H9 (cell line): ENCODE data around the gene APOA1. TPM values are rescaled to one million over a fixed set of nuclear protein-coding genes. Genes with fewer than 3 reads are reported as not detected.

Experiments used
- DNase-seq: peaks from one replicate; pipeline ENCODE4 v3.0.0-alpha.2; 2017
- H2AFZ ChIP-seq: one replicate; pipeline ENCODE4 v1.6.1; 2013; ENCODE audit warnings: mild to moderate bottlenecking, low read length, control low read depth, moderate library complexity
- H2AK5ac ChIP-seq: 2 replicates; pipeline ENCODE4 v1.6.1; 2013; ENCODE audit warnings: low read length, control low read depth, mixed read lengths; ENCODE audit not compliant: insufficient read length
- H2BK120ac ChIP-seq: one replicate; pipeline ENCODE4 v1.6.1; 2013; ENCODE audit warnings: low read depth, mild to moderate bottlenecking, low read length, control low read depth, inconsistent platforms; ENCODE audit not compliant: poor library complexity, severe bottlenecking
- H2BK12ac ChIP-seq: 2 replicates; pipeline ENCODE4 v1.6.1; 2013; ENCODE audit warnings: low read length, control low read depth, mixed read lengths, low read depth; ENCODE audit not compliant: insufficient read length
- H2BK15ac ChIP-seq: 2 replicates; pipeline ENCODE4 v1.6.1; 2013; ENCODE audit warnings: low read depth, low read length, control low read depth
- H2BK20ac ChIP-seq: one replicate; pipeline ENCODE4 v1.6.1; 2013; ENCODE audit warnings: low read depth, mild to moderate bottlenecking, low read length, control low read depth, inconsistent platforms; ENCODE audit not compliant: poor library complexity, severe bottlenecking
- H2BK5ac ChIP-seq: 2 replicates; pipeline ENCODE4 v1.6.1; 2013; ENCODE audit warnings: low read length, control low read depth, mixed read lengths; ENCODE audit not compliant: insufficient read length
- H3K14ac ChIP-seq: 2 replicates; pipeline ENCODE4 v1.6.1; 2013; ENCODE audit warnings: low read length, control low read depth; ENCODE audit not compliant: insufficient read depth
- H3K18ac ChIP-seq: 2 replicates; pipeline ENCODE4 v1.6.1; 2013; ENCODE audit warnings: low read depth, mild to moderate bottlenecking, mixed read lengths, low read length, control low read depth; ENCODE audit not compliant: insufficient read length
- H3K23ac ChIP-seq: 2 replicates; pipeline ENCODE4 v1.6.1; 2013; ENCODE audit warnings: low read length, control low read depth, mixed read lengths, low read depth; ENCODE audit not compliant: insufficient read length
- H3K23me2 ChIP-seq: 2 replicates; pipeline ENCODE4 v1.6.1; 2013; ENCODE audit warnings: low read depth, mild to moderate bottlenecking, mixed read lengths, low read length, control low read depth; ENCODE audit not compliant: insufficient read length, poor library complexity, severe bottlenecking
- H3K27ac ChIP-seq: 2 replicates; pipeline ENCODE4 v1.5.1; 2013; ENCODE audit warnings: low read length, control low read depth, mixed read lengths, low read depth; ENCODE audit not compliant: insufficient read length
- H3K27me3 ChIP-seq: 2 replicates; pipeline ENCODE4 v1.6.1; 2013; ENCODE audit warnings: low read length, control low read depth, inconsistent platforms; ENCODE audit not compliant: insufficient read depth
- H3K4ac ChIP-seq: 2 replicates; pipeline ENCODE4 v1.6.1; 2013; ENCODE audit warnings: low read depth, mild to moderate bottlenecking, control low read depth, inconsistent platforms, low read length, moderate library complexity
- H3K4me1 ChIP-seq: 2 replicates; pipeline ENCODE4 v1.6.1; 2013; ENCODE audit warnings: low read length, control low read depth, inconsistent platforms; ENCODE audit not compliant: insufficient read depth
- H3K4me2 ChIP-seq: 2 replicates; pipeline ENCODE4 v1.6.1; 2013; ENCODE audit warnings: low read length, control low read depth, mixed read lengths; ENCODE audit not compliant: insufficient read length, insufficient read depth
- H3K56ac ChIP-seq: 2 replicates; pipeline ENCODE4 v1.6.1; 2013; ENCODE audit warnings: low read depth, mild to moderate bottlenecking, mixed read lengths, low read length, control low read depth; ENCODE audit not compliant: insufficient read length
- H3K79me1 ChIP-seq: 2 replicates; pipeline ENCODE4 v1.6.1; 2013; ENCODE audit warnings: low read depth, mild to moderate bottlenecking, moderate library complexity, low read length, control low read depth, inconsistent platforms; ENCODE audit not compliant: insufficient read depth, poor library complexity, severe bottlenecking
- H3K79me2 ChIP-seq: 2 replicates; pipeline ENCODE4 v1.6.1; 2013; ENCODE audit warnings: low read length, control low read depth, inconsistent platforms; ENCODE audit not compliant: insufficient read depth
- H3K9ac ChIP-seq: 2 replicates; pipeline ENCODE4 v1.6.1; 2013; ENCODE audit warnings: low read length, control low read depth, mixed read lengths; ENCODE audit not compliant: insufficient read length; ENCODE audit errors: extremely low read depth
- H3K9me3 ChIP-seq: one replicate; pipeline ENCODE4 v1.6.1; 2013; ENCODE audit warnings: low read depth, low read length, inconsistent platforms; ENCODE audit not compliant: control insufficient read depth
- H3T11ph ChIP-seq: one replicate; pipeline ENCODE4 v1.6.1; 2013; ENCODE audit warnings: mild to moderate bottlenecking, low read length, control low read depth, inconsistent platforms
- H4K20me1 ChIP-seq: one replicate; pipeline ENCODE4 v1.6.1; 2013; ENCODE audit not compliant: control insufficient read depth, insufficient read length, insufficient read depth
- H4K5ac ChIP-seq: 2 replicates; pipeline ENCODE4 v1.6.1; 2013; ENCODE audit warnings: low read depth, mild to moderate bottlenecking, mixed read lengths, low read length, control low read depth; ENCODE audit not compliant: insufficient read length
- H4K8ac ChIP-seq: replicated peaks from 2 replicates; pipeline ENCODE4 v1.6.1; 2013; ENCODE audit warnings: low read length, control low read depth, mixed read lengths, low read depth; ENCODE audit not compliant: insufficient read length
- H4K91ac ChIP-seq: 2 replicates; pipeline ENCODE4 v1.6.1; 2013; ENCODE audit warnings: low read depth, mild to moderate bottlenecking, moderate library complexity, mixed read lengths, low read length, control low read depth; ENCODE audit not compliant: insufficient read length
- H3K27ac Mint-ChIP-seq, 3 experiments: 2 replicates in 2 of 3; 3 replicates in 1 of 3; pipeline ENCODE4 v1.8.0; 2020 to 2021; ENCODE audit warnings: mixed read lengths in 3 of 3, mild to moderate bottlenecking in 1 of 3, moderate library complexity in 1 of 3
- H3K27me3 Mint-ChIP-seq: 2 replicates; pipeline ENCODE4 v1.8.0; 2021; ENCODE audit warnings: low read depth, mild to moderate bottlenecking, moderate library complexity, mixed read lengths
- H3K36me3 Mint-ChIP-seq, 3 experiments: 2 replicates in 2 of 3; 3 replicates in 1 of 3; pipeline ENCODE4 v1.8.0; 2020 to 2021; ENCODE audit warnings: low read depth in 3 of 3, mixed read lengths in 3 of 3; ENCODE audit not compliant: insufficient read depth in 1 of 3
- H3K4me1 Mint-ChIP-seq, 2 experiments: 2 replicates each; pipeline ENCODE4 v1.8.0; 2020; ENCODE audit warnings: mixed read lengths in 2 of 2
- H3K4me3 Mint-ChIP-seq, 2 experiments: 2 replicates in 1 of 2; 3 replicates in 1 of 2; pipeline ENCODE4 v1.8.0; 2020 to 2021; ENCODE audit warnings: mild to moderate bottlenecking in 2 of 2, mixed read lengths in 2 of 2, moderate library complexity in 1 of 2
- H3K9me3 Mint-ChIP-seq, 2 experiments: 2 replicates in 1 of 2; 3 replicates in 1 of 2; pipeline ENCODE4 v1.8.0; 2020; ENCODE audit warnings: mild to moderate bottlenecking in 2 of 2, mixed read lengths in 2 of 2, moderate library complexity in 1 of 2
- CTCF ChIP-seq: fragments of 200-600 bp; sonication (generic); conservative IDR thresholded peaks from 3 replicates; pipeline ENCODE4 v1.8.0; 2021; ENCODE audit warnings: antibody characterized with exemption, mild to moderate bottlenecking
- WGBS: extraction: QIAGEN DNeasy Blood & Tissue Kit; methylation state at CpG from one replicate; pipeline ENCODE4 v1.1.7; 2013; ENCODE audit warnings: missing lambda C conversion rate, low lambda C conversion rate, mixed read lengths; ENCODE audit not compliant: insufficient read length; ENCODE audit errors: extremely low coverage; 5-methylcytosine and 5-hydroxymethylcytosine counted together
- total RNA-seq: library from RNA; stranded (reverse); gene quantifications from 2 replicates; pipeline ENCODE4 v1.2.1, GENCODE V29; 2021

APOA1 gene
- total RNA-seq, 1 experiment from 2014 or later = 0.68 TPM

- no peaks in the 10 kb centered on the region for H3K9me3 ChIP-seq
- Mint-ChIP-seq H3K27me3 (no peaks in the 10 kb centered on the region), H3K9me3 (no peaks in the 10 kb centered on the region), H3K4me3 (no peak overlapping the region), H3K36me3 (peaks cover 16 to 67% (median 63%) of the 10 kb centered on the region in 3 experiments; a peak in 6 of 7 replicates), H3K4me1 (no peaks in the 10 kb centered on the region), H3K27ac (no peak overlapping the region)
- WGBS = no CpG with 5 or more reads among the region's 3 CpGs
- DNase-seq = no peak
- no peak overlapping the region for H4K5ac ChIP-seq
- no peaks in the 10 kb centered on the region for H3K23me2 ChIP-seq
- peaks cover 2% of the 10 kb centered on the region for H4K20me1 ChIP-seq
- H2BK20ac ChIP-seq = no peak overlapping the region
- H3K14ac ChIP-seq = no peak overlapping the region
- no peaks in the 10 kb centered on the region for H3K27me3 ChIP-seq
- H4K91ac ChIP-seq = no peak overlapping the region
- no peak overlapping the region for H3K4ac ChIP-seq
- H2AFZ ChIP-seq = no peak overlapping the region
- no peaks in the 10 kb centered on the region for H3K79me2 ChIP-seq
- no peak overlapping the region for H3T11ph ChIP-seq
- H4K8ac ChIP-seq = no peak overlapping the region
- no peaks in the 10 kb centered on the region for H3K79me1 ChIP-seq
- H3K4me1 ChIP-seq = no peaks in the 10 kb centered on the region
- H3K4me2 ChIP-seq = no peak overlapping the region
- H2BK15ac ChIP-seq = no peak overlapping the region
- no peak overlapping the region for H3K9ac ChIP-seq
- no peak overlapping the region for H2AK5ac ChIP-seq
- H3K18ac ChIP-seq = no peak overlapping the region
- no peak overlapping the region for H2BK12ac ChIP-seq
- no peak for TF ChIP-seq CTCF
- H3K27ac ChIP-seq = no peak overlapping the region
- H2BK120ac ChIP-seq = no peak overlapping the region
- H2BK5ac ChIP-seq = no peak overlapping the region
- H3K23ac ChIP-seq = no peak overlapping the region
- H3K56ac ChIP-seq = no peak overlapping the region
Measured at GRCh38 chr11:116868066-116868465, 30.6 kb upstream of the APOA1 start.
